ENCODE data around the gene SLC5A2. TPM values are rescaled to one million over a fixed set of nuclear protein-coding genes. Genes with fewer than 3 reads are reported as not detected.
"Not testable (repeated sequence)": the region's sequence is repeated elsewhere in the genome, so short reads cannot be mapped to it uniquely, and the experiment has no call there.

SLC5A2 gene
- total and polyA plus RNA-seq, 2 experiments from 2014 or later = 4.7 TPM; not detected in 1

DNA sequence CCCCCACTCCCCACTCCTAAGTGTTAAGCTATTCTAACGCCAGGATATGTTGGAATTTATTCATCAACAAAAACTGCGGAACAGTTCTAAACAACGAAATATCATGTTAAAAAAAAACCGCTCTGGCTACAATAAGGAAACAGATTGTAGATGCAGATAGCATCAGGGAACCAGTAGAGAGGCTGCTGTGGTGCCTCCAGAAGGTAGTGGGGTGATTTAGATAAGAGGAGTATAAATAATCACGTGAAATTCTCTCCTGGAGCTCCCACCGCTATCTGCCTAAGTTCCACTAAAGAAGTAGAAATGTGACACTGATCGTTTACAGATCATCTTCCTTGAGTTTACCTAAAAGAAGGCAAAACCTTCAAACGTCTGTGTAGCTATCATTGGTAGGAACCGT lies 52.8 kb downstream of the SLC5A2 start:
- H2AFZ ChIP-seq = no peak overlapping the region
- H4K20me1 ChIP-seq (ENCODE audit: insufficient read depth) = no peaks in the 10 kb centered on the region
- H3K79me2 ChIP-seq (ENCODE audit: insufficient read depth) = no peaks in the 10 kb centered on the region
- no peaks in the 10 kb centered on the region for H3K4me1 ChIP-seq (ENCODE audit: insufficient read depth)
- H3F3A ChIP-seq (ENCODE audit: insufficient read depth) = no peaks in the 10 kb centered on the region
- TF ChIP-seq EZH2phosphoT487 (IDR thresholded peaks at IDR 0.05; ENCODE audit: insufficient read depth, low read depth) (no peak), EZH2 (IDR thresholded peaks at IDR 0.05; ENCODE audit: insufficient read depth, poor library complexity, severe bottlenecking) (no peak)
- no peak overlapping the region for H3K27ac ChIP-seq
- WGBS, 2 experiments (ENCODE audit: low coverage in 1 of 2, low lambda C conversion rate in 2 of 2, missing lambda C conversion rate in 2 of 2) = 48 to 49% methylated on average over 9 of the region's 9 CpGs
- H3K36me3 ChIP-seq (ENCODE audit: low read depth) = no peaks in the 10 kb centered on the region
- in situ Hi-C loops (cut with MboI) = no loop called here
- no peak overlapping the region for H3K4me3 ChIP-seq
- H3K9me2 ChIP-seq (ENCODE audit: insufficient read depth) = no peaks in the 10 kb centered on the region
- no peak overlapping the region for H3K4me2 ChIP-seq (ENCODE audit: unreplicated experiment)
- H3K27me3 ChIP-seq (replicated peaks; ENCODE audit: insufficient read depth) = peaks cover 24% of the 10 kb centered on the region; the same call in 1 of the 2 replicates
- no peak overlapping the region for H3K9ac ChIP-seq
- no peaks in the 10 kb centered on the region for H3K9me3 ChIP-seq (ENCODE audit: low read depth)
- no peak for DNase-seq

DNA sequence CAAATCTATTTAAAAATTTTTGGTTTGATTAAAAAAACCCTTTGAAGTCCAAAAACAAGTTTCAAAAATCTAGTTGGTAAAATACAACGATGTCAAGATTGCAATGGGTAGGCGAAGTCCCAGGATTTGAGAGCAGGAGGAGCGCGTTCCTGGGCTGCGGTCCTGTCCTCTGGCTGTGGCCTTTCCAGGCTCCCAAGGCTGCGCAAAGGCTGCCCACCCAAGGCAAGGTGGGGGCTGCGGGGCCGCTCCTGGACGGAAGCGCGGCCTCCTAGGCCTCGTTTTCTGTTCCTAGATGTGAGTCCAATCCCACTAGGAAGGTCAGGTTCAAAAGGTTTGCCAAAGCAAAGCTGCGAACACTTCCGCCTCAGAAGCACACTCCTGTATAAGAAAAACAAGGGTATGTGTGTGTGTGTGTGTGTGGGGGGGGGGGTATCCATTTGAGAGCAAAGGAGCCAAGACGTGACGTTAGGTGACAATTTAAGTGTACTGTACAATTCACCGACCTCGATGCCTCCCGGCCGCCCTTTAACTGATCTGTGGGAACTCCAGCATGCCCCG lies 54.0 kb downstream of the SLC5A2 start:
- Histone ChIP-seq H3F3A (ENCODE audit: insufficient read depth) (no peaks in the 10 kb centered on the region), H4K20me1 (ENCODE audit: insufficient read depth) (no peaks in the 10 kb centered on the region), H3K27me3 (replicated peaks; ENCODE audit: insufficient read depth) (peaks cover 18% of the 10 kb centered on the region; the same call in 1 of the 2 replicates), H3K9me2 (ENCODE audit: insufficient read depth) (no peaks in the 10 kb centered on the region), H3K36me3 (ENCODE audit: low read depth) (no peaks in the 10 kb centered on the region), H3K9me3 (ENCODE audit: low read depth) (no peaks in the 10 kb centered on the region), H3K9ac (no peak overlapping the region), H3K4me1 (ENCODE audit: insufficient read depth) (no peaks in the 10 kb centered on the region), H3K27ac (no peak overlapping the region), H3K4me2 (ENCODE audit: unreplicated experiment) (no peak overlapping the region), H3K4me3 (no peak overlapping the region), H3K79me2 (ENCODE audit: insufficient read depth) (no peaks in the 10 kb centered on the region), H2AFZ (no peak overlapping the region)
- TF ChIP-seq EZH2phosphoT487 (IDR thresholded peaks at IDR 0.05; ENCODE audit: insufficient read depth, low read depth) (no peak), EZH2 (IDR thresholded peaks at IDR 0.05; ENCODE audit: insufficient read depth, poor library complexity, severe bottlenecking) (no peak)
- DNase-seq = no peak
- 56 to 61% methylated on average over 20 to 21 of the region's 21 CpGs for WGBS, 2 experiments (ENCODE audit: low coverage in 1 of 2, low lambda C conversion rate in 2 of 2, missing lambda C conversion rate in 2 of 2)
- in situ Hi-C loops (cut with MboI) = no loop called here

DNA sequence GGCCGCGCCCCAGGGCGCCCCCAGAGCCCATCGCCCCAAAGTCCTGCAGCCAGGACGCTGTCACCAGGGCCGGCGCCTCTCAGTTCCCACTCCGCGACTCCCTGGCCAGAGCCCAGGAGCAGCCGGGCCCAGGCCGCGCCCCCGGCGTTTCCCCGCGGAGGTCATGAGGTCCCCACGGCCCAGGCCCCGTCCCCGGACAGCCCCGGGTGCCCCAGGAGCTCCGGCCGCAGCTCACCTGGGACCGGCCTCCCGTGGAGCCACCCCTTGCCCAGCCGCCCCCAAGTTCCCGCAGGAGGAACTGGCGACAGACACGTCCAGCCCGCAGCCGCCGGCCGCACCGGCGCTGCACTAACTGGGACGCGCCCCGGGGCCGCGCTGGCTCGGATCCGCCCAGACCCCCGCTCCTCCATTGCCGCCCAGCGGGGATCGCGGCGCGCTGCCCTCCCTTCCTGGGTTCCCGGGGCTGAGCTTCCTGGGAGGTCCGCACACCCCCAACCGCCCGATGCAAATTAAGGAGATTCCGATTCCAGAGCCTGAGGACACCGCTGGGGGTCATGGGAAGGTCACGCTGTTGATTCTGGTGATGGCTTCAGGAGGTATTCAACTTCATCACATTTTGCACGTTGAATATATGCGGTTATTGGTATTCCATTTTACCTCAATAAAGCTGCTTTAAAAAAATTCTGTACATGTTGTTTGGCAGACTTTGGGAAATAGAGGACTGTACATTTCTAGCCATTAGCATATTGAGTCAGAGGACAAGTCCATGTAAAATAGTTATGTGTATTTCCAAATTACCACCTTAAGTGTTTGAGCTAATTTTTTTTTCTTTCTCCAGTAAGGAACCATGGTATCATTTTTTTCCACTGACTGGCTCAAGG lies 54.7 kb downstream of the SLC5A2 start:
- Histone ChIP-seq H3K4me1 (ENCODE audit: insufficient read depth) (no peaks in the 10 kb centered on the region), H3K4me2 (ENCODE audit: unreplicated experiment) (no peak overlapping the region), H4K20me1 (ENCODE audit: insufficient read depth) (no peaks in the 10 kb centered on the region), H3K4me3 (no peak overlapping the region), H2AFZ (no peak overlapping the region), H3K27me3 (replicated peaks; ENCODE audit: insufficient read depth) (peaks cover 18% of the 10 kb centered on the region; the same call in 1 of the 2 replicates), H3K36me3 (ENCODE audit: low read depth) (no peaks in the 10 kb centered on the region), H3K79me2 (ENCODE audit: insufficient read depth) (no peaks in the 10 kb centered on the region), H3K27ac (no peak overlapping the region), H3K9ac (no peak overlapping the region), H3K9me2 (ENCODE audit: insufficient read depth) (no peaks in the 10 kb centered on the region), H3K9me3 (ENCODE audit: low read depth) (no peaks in the 10 kb centered on the region), H3F3A (ENCODE audit: insufficient read depth) (no peaks in the 10 kb centered on the region)
- DNase-seq = no peak
- no peak for TF ChIP-seq EZH2 (IDR thresholded peaks at IDR 0.05; ENCODE audit: insufficient read depth, poor library complexity, severe bottlenecking)
- no peak for TF ChIP-seq EZH2phosphoT487 (IDR thresholded peaks at IDR 0.05; ENCODE audit: insufficient read depth, low read depth)
- 8 to 13% methylated on average over 30 to 49 of the region's 57 CpGs for WGBS, 2 experiments (ENCODE audit: low coverage in 1 of 2, low lambda C conversion rate in 2 of 2, missing lambda C conversion rate in 2 of 2)
- in situ Hi-C loops (cut with MboI) = no loop called here

- H2AFZ ChIP-seq; H3K4me3 ChIP-seq; in situ Hi-C loops (cut with MboI); H3K27ac ChIP-seq; H3K4me1 ChIP-seq (ENCODE audit: insufficient read depth); H3K36me3 ChIP-seq (ENCODE audit: low read depth); H3K9me2 ChIP-seq (ENCODE audit: insufficient read depth); H3K9ac ChIP-seq; DNase-seq; H3F3A ChIP-seq (ENCODE audit: insufficient read depth); H4K20me1 ChIP-seq (ENCODE audit: insufficient read depth); H3K79me2 ChIP-seq (ENCODE audit: insufficient read depth); H3K4me2 ChIP-seq (ENCODE audit: unreplicated experiment); H3K9me3 ChIP-seq (ENCODE audit: low read depth): not testable (repeated sequence)
- H3K27me3 ChIP-seq (replicated peaks; ENCODE audit: insufficient read depth) = peaks cover 18% of the 10 kb centered on the region; the same call in 1 of the 2 replicates
- WGBS, 2 experiments (ENCODE audit: low coverage in 1 of 2, low lambda C conversion rate in 2 of 2, missing lambda C conversion rate in 2 of 2) = 33 to 42% methylated on average over 7 of the region's 7 CpGs
These were observed 55.3 kb downstream of the SLC5A2 start for GRCh38 chr16:31538243-31538598.

- 26 to 32% methylated on average over 4 of the region's 4 CpGs for WGBS, 2 experiments (ENCODE audit: low coverage in 1 of 2, low lambda C conversion rate in 2 of 2, missing lambda C conversion rate in 2 of 2)
- H3K4me1 ChIP-seq (ENCODE audit: insufficient read depth); H3K27ac ChIP-seq; H3K9me2 ChIP-seq (ENCODE audit: insufficient read depth); in situ Hi-C loops (cut with MboI); H3K79me2 ChIP-seq (ENCODE audit: insufficient read depth); H3K36me3 ChIP-seq (ENCODE audit: low read depth); H3K9me3 ChIP-seq (ENCODE audit: low read depth); H3F3A ChIP-seq (ENCODE audit: insufficient read depth); H3K4me2 ChIP-seq (ENCODE audit: unreplicated experiment); H2AFZ ChIP-seq; DNase-seq; H4K20me1 ChIP-seq (ENCODE audit: insufficient read depth); H3K9ac ChIP-seq; H3K4me3 ChIP-seq: not testable (repeated sequence)
- H3K27me3 ChIP-seq (replicated peaks; ENCODE audit: insufficient read depth) = peaks cover 18% of the 10 kb centered on the region; the same call in 1 of the 2 replicates
These were observed 56.8 kb downstream of the SLC5A2 start for GRCh38 chr16:31539762-31540161.

All from GM23248 (cell line).